Neuron (in vitro differentiated cells): Measurements from ENCODE around the gene TSPAN18.

ENCODE experiments used
- H2AFZ ChIP-seq: one replicate; pipeline ENCODE4 v1.6.1; 2013; ENCODE audit warnings: low read depth, mild to moderate bottlenecking, inconsistent platforms, low read length, moderate library complexity
- H3K27me3 ChIP-seq: one replicate; pipeline ENCODE4 v1.6.1; 2013; ENCODE audit warnings: low read length; ENCODE audit not compliant: insufficient read depth
- H3K36me3 ChIP-seq: one replicate; pipeline ENCODE4 v1.6.1; 2013; ENCODE audit warnings: low read length; ENCODE audit not compliant: insufficient read depth
- H3K4me1 ChIP-seq: one replicate; pipeline ENCODE4 v1.6.1; 2013; ENCODE audit warnings: low read length; ENCODE audit not compliant: insufficient read depth
- H3K4me3 ChIP-seq: 2 replicates; pipeline ENCODE4 v1.5.1; 2013; ENCODE audit warnings: mild to moderate bottlenecking, low read length, moderate library complexity
- H3K9me3 ChIP-seq: one replicate; pipeline ENCODE4 v1.6.1; 2013; ENCODE audit warnings: low read length

TSPAN18 gene

GRCh38 chr11:44782478-44782877 lies 55.7 kb downstream of the TSPAN18 start:
- Histone ChIP-seq H3K9me3 (no peaks in the 10 kb centered on the region), H3K4me3 (no peak overlapping the region), H3K27me3 (no peaks in the 10 kb centered on the region), H3K36me3 (peaks cover 11% of the 10 kb centered on the region), H3K4me1 (peaks cover 29% of the 10 kb centered on the region), H2AFZ (no peak overlapping the region)

GRCh38 chr11:44784436-44784760 lies 57.6 kb downstream of the TSPAN18 start:
- no peak overlapping the region for H3K4me3 ChIP-seq
- no peak overlapping the region for H2AFZ ChIP-seq
- peaks cover 44% of the 10 kb centered on the region for H3K4me1 ChIP-seq
- no peaks in the 10 kb centered on the region for H3K9me3 ChIP-seq
- peaks cover 9% of the 10 kb centered on the region for H3K36me3 ChIP-seq
- H3K27me3 ChIP-seq = no peaks in the 10 kb centered on the region

- H3K4me1 ChIP-seq = peaks cover 47% of the 10 kb centered on the region
- H3K9me3 ChIP-seq = no peaks in the 10 kb centered on the region
- no peak overlapping the region for H3K4me3 ChIP-seq
- peaks cover 4% of the 10 kb centered on the region for H3K36me3 ChIP-seq
- no peak overlapping the region for H2AFZ ChIP-seq
- no peaks in the 10 kb centered on the region for H3K27me3 ChIP-seq
Observed at GRCh38 chr11:44784851-44785250, 58.1 kb downstream of the TSPAN18 start.

DNA sequence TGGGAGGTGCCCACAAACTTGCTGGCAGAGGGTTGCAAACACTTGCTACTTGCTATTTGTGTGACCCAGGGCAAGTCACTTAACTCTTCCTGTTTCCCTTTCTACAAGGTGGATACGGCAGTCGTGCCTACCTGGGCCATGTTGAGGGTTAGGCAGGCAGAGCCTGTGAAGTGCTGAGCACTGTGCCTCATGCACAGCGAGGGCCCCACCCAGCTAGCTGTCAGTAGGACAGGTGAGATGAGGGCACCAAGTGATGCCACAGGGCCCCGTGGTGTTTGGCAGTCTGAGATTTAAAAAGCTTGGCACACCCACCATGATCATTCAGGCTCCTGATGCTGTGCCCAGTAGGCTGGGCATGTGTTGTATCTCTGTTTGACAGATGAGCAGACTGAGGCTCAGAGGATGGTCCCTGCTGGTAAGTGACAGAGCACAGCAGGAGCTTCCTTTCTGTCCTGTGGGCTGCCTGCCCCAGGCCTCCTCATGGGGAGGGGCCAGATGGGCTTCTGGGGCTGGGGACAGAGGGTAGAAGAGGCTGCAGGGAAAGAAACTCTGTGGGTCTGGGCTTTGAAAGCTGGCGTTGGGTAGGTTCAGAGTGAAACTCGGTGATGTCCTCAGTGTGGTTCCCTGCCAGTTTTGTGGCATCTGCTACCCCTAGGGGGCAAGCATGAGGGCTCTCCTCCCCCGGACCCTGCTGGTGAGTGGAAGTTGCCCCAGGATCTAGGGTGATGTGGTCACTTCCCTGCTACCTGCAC lies 59.3 kb downstream of the TSPAN18 start:
- Histone ChIP-seq H3K27me3 (no peaks in the 10 kb centered on the region), H3K36me3 (no peaks in the 10 kb centered on the region), H3K4me1 (peaks cover 47% of the 10 kb centered on the region), H3K4me3 (no peak overlapping the region), H3K9me3 (no peaks in the 10 kb centered on the region), H2AFZ (no peak overlapping the region)

DNA sequence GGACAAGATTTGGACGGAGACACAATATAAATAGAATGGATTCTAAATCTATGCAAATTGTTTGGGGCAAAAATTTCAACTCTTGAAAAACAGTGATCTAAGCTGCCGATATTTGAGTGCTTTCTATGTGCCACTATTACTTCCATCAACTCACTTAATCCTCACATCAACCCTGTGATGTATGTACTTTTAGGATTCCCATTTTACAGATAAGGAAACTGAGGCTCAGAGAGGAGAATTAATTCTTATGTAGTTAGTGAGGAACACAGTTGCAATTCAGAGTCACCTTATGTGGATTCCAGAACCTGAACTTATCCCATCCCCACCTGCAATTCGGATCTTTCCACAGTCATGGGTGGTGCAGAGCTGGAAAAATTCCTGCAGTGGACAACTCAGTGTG lies 60.3 kb downstream of the TSPAN18 start:
- Histone ChIP-seq H3K4me1 (peaks cover 47% of the 10 kb centered on the region), H3K4me3 (no peak overlapping the region), H3K9me3 (no peaks in the 10 kb centered on the region), H2AFZ (no peak overlapping the region), H3K36me3 (no peaks in the 10 kb centered on the region), H3K27me3 (no peaks in the 10 kb centered on the region)

DNA sequence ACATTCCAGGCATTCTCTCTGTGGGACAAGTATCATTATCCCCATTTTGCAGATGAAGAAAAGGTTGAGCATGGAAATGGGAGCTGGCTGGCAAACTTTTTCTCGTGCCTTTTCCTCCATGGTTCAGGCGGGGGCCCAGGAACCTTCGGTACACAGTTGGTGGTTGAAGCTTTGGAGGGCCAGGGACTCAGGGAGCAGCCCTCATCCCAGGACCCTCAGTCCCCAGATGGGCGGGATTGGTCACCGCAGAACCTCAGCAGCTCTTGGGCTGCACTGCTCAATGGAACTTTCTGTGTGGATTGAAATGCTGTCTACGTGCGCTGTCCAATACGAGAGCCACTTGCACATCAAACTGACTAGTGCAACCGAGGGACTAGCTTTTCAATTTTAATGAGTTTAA lies 61.2 kb downstream of the TSPAN18 start:
- no peak overlapping the region for H2AFZ ChIP-seq
- H3K4me1 ChIP-seq = peaks cover 55% of the 10 kb centered on the region
- H3K36me3 ChIP-seq = no peaks in the 10 kb centered on the region
- no peaks in the 10 kb centered on the region for H3K27me3 ChIP-seq
- no peaks in the 10 kb centered on the region for H3K9me3 ChIP-seq
- no peak overlapping the region for H3K4me3 ChIP-seq

DNA sequence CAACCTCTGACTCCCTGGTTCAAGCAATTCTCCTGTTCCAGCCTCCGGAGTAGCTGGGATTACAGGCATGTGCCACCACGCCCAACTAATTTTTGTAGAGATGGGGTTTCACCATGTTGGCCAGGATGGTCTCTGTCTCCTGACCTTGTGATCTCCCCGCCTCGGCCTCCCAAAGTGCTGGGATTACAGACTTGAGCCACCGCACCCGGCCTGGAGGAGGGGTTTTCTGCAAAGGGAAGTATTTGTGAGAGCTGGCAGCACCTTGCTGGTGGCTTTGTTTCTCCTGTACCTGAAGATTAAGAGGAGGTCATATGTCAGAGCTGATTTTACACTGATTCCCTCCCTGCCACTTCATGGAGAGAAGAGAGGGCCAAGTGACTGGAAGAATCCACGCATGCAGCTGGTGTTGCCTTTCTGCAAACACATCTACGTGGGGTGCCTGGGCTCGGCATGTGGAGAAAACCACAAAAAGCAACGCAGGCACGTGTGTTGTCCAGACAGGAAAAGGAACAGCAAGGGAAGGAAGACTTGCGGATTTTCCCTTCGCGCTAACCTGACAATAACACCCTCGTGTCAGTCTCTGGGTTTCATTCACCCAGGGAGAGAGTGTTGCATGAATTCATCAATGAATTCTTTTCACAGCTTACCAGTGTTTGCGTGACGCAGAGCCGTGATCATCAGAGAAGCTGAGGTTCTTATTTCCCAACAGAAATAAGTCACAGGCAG lies 61.9 kb downstream of the TSPAN18 start:
- peaks cover 60% of the 10 kb centered on the region for H3K4me1 ChIP-seq
- no peak overlapping the region for H3K4me3 ChIP-seq
- H3K9me3 ChIP-seq = no peaks in the 10 kb centered on the region
- no peaks in the 10 kb centered on the region for H3K27me3 ChIP-seq
- H2AFZ ChIP-seq = no peak overlapping the region
- no peaks in the 10 kb centered on the region for H3K36me3 ChIP-seq

DNA sequence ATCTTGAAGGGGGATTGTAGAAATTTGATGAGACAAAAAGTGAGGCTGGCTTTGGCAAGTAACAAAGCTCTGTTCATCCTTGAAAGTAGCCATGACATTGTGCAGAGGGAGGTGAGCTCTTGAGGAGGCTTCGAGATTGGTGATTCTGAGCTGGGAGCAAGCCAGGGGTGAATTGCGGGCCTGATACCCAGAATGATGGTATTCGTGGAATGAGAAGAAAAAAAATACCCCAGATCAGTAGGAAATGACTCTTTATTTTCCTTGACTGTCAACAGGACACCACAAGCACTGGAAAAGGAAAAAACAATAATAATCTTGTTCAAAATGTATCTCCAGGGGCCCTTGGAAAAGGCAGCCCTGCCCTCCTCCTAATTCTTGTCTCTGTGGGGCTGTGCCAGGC lies 62.7 kb downstream of the TSPAN18 start:
- Histone ChIP-seq H3K9me3 (no peaks in the 10 kb centered on the region), H3K4me3 (no peak overlapping the region), H3K4me1 (peaks cover 60% of the 10 kb centered on the region), H2AFZ (no peak overlapping the region), H3K27me3 (no peaks in the 10 kb centered on the region), H3K36me3 (no peaks in the 10 kb centered on the region)

- Histone ChIP-seq H3K4me3 (no peak overlapping the region), H2AFZ (no peak overlapping the region), H3K27me3 (no peaks in the 10 kb centered on the region), H3K36me3 (no peaks in the 10 kb centered on the region), H3K4me1 (peaks cover 59% of the 10 kb centered on the region), H3K9me3 (no peaks in the 10 kb centered on the region)
Observed at GRCh38 chr11:44790211-44790610, 63.4 kb downstream of the TSPAN18 start.

GRCh38 chr11:44791316-44791925 lies 64.7 kb downstream of the TSPAN18 start:
- H3K36me3 ChIP-seq = peaks cover 3% of the 10 kb centered on the region
- H3K27me3 ChIP-seq = no peaks in the 10 kb centered on the region
- H3K9me3 ChIP-seq = no peaks in the 10 kb centered on the region
- peaks cover 58% of the 10 kb centered on the region for H3K4me1 ChIP-seq
- no peak overlapping the region for H3K4me3 ChIP-seq
- no peak overlapping the region for H2AFZ ChIP-seq

DNA sequence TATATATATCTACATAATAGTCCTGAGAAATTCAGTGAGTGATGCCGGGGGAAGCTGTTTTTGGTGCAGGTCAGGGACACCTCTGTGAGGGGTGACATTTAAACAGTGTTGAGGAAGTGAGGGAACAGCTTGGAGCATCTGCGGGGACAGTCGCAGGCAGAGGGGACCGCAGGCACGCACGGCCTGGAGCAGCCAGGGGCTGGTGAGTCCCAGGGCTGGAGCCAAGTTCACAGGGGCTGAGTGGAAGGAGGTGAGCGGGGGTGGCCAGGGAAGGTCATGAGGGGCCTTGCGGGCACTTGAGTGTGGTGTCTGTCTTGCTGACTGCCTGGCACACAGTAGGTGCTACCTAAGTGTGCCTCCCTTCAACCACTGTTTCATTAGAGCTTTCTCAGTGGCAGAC lies 65.4 kb downstream of the TSPAN18 start:
- Histone ChIP-seq H3K27me3 (no peaks in the 10 kb centered on the region), H3K4me3 (no peak overlapping the region), H2AFZ (no peak overlapping the region), H3K9me3 (no peaks in the 10 kb centered on the region), H3K36me3 (peaks cover 3% of the 10 kb centered on the region), H3K4me1 (peaks cover 63% of the 10 kb centered on the region)

DNA sequence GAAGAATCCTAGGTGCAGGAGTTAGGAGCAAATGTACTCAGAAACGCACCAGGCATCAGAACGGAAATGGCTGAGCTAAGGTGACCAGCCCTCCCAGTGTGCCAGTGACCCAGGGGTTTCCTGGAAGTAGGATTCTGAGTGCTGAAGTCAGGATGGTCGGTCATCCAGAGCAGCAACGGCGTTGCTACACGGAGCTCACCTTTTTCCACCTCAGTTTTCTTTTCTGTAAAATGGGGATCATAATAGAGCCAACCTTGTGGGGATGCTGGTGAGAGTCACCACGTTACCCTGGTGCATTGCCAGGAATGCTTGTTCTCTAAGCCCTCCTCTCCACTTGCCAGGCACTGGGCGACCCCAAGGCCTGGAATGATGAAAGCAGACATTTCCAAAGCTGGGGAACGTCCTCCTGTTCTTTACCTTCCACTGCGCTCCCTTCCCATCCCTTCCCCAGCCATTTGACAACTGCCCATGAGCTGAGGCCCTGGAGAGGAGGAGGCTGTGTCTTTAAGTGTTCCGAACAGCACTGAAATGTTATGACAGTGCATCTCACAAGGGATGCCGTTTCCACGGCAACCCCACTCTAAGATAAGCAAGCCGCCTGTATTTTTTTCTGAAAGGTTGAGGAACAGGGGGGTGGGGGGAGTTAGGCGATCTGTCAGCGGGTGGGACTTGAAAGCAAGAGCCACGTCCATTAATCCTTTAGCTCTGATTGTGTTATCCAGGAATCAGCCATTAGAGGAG lies 66.8 kb downstream of the TSPAN18 start:
- H3K27me3 ChIP-seq = no peaks in the 10 kb centered on the region

More for the DNA sequence above, 66.8 kb downstream of the TSPAN18 start:
- H3K4me1 ChIP-seq = peaks cover 67% of the 10 kb centered on the region
- H3K36me3 ChIP-seq = peaks cover 3% of the 10 kb centered on the region
- H2AFZ ChIP-seq = no peak overlapping the region
- H3K9me3 ChIP-seq = no peaks in the 10 kb centered on the region
- H3K4me3 ChIP-seq = no peak overlapping the region
